ENCODE data around the gene IL4. TPM values are rescaled to one million over a fixed set of nuclear protein-coding genes. Genes with fewer than 3 reads are reported as not detected.

IL4 gene
- total and polyA plus RNA-seq, 2 of the 13 experiments (the other 11 are each of a cell fraction or from before 2014, with no cell fraction given), result not detected

GRCh38 chr5:132666310-132667123, 7.3 kb upstream of the IL4 start (continued):
- TF ChIP-seq SATB2 (CRISPR knock-in tag; IDR thresholded peaks at IDR 0.05) (no peak), ZNF276 (CRISPR knock-in tag; IDR thresholded peaks at IDR 0.05; ENCODE audit: low read depth) (no peak), HMGXB4 (CRISPR knock-in tag; IDR thresholded peaks at IDR 0.05; ENCODE audit: borderline replicate concordance in 1 of 2, low read depth in 1 of 2) (no peak), PRDM4 (CRISPR knock-in tag; IDR thresholded peaks at IDR 0.05; ENCODE audit: borderline replicate concordance) (no peak), MTA1 (CRISPR knock-in tag; IDR thresholded peaks at IDR 0.05; ENCODE audit: borderline replicate concordance) (0 out of 2 replicates have a peak, but pooled peaks have one; percentile 39), ZNF317 (CRISPR knock-in tag; IDR thresholded peaks at IDR 0.05) (0 out of 2 replicates have a peak, but pooled peaks have one; percentile 36), PHF20 (CRISPR knock-in tag; IDR thresholded peaks at IDR 0.05) (no peak), ZFX (CRISPR knock-in tag; IDR thresholded peaks at IDR 0.05; ENCODE audit: low read depth) (no peak), ZKSCAN5 (CRISPR knock-in tag; IDR thresholded peaks at IDR 0.05) (peak; percentile 49; the same call in 1 of the 2 replicates), SKI (IDR thresholded peaks at IDR 0.05; ENCODE audit: partially characterized antibody) (no peak), ZNF382 (CRISPR knock-in tag; IDR thresholded peaks at IDR 0.05; ENCODE audit: borderline replicate concordance) (no peak), MAX (IDR thresholded peaks at IDR 0.05) (no peak), ZNF629 (CRISPR knock-in tag; conservative IDR thresholded peaks at IDR 0.05) (no peak), HNF4G (IDR thresholded peaks at IDR 0.05; ENCODE audit: borderline replicate concordance, low read depth, low read length) (peak; percentile 9; the same call in 1 of the 2 replicates), HNF4G (CRISPR knock-in tag; IDR thresholded peaks at IDR 0.05; ENCODE audit: borderline replicate concordance, low read depth) (no peak), HMG20B (CRISPR knock-in tag; conservative IDR thresholded peaks at IDR 0.05) (no peak), NRL (CRISPR knock-in tag; IDR thresholded peaks at IDR 0.05; ENCODE audit: borderline replicate concordance) (no peak), ZSCAN30 (CRISPR knock-in tag; IDR thresholded peaks at IDR 0.05) (no peak), IRF9 (CRISPR knock-in tag; IDR thresholded peaks at IDR 0.05; ENCODE audit: borderline replicate concordance) (no peak), NR1H2 (CRISPR knock-in tag; IDR thresholded peaks at IDR 0.05; ENCODE audit: borderline replicate concordance, low read depth) (no peak)

Data from HepG2 (cell line).